GM18505 (cell line): ENCODE measurements around the gene LIMD2.

Source experiments
- ATAC-seq: cut with Tn5 transposase; IDR thresholded peaks from one replicate; pipeline ENCODE4 v1.9.1; 2021; ENCODE audit not compliant: unreplicated experiment
- POLR2A ChIP-seq: IDR thresholded peaks from 4 replicates; pipeline ENCODE4 v1.6.1; 2011; ENCODE audit warnings: borderline replicate concordance; ENCODE audit not compliant: insufficient read depth, insufficient read length; ENCODE audit errors: extremely low read depth

Gene LIMD2

GRCh38 chr17:63653050-63653449 is 46.9 kb downstream of the LIMD2 start:
- TF ChIP-seq POLR2A = no peak
- ATAC-seq = no peak

GRCh38 chr17:63652106-63652505 is 47.8 kb downstream of the LIMD2 start:
- TF ChIP-seq POLR2A = no peak
- ATAC-seq = no peak

- no peak for TF ChIP-seq POLR2A
- no peak for ATAC-seq
These were observed 50.1 kb downstream of the LIMD2 start for GRCh38 chr17:63649813-63650212.

DNA sequence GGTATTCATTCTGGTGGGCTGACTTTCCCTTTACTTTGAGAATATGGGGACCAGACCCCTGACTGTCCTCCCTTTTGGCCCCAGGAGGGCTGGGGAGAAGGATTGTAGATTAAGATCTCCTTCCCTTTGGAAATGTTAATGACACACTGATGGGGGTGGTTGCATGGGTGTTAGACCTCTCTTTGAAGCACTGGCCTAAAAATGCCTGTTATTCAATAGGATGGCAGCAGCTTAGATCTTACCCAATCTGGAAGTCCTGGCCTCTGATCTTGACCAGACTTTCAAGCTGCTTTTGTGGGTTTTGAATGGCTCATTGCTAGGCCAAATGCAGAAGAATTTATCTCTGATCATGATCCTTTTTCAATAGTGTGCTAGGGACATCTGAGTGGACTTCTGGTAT is 52.0 kb downstream of the LIMD2 start:
- ATAC-seq = no peak
- no peak for TF ChIP-seq POLR2A

GRCh38 chr17:63647065-63647725 is 52.7 kb downstream of the LIMD2 start:
- TF ChIP-seq POLR2A = no peak
- no peak for ATAC-seq

GRCh38 chr17:63646488-63646806 is 53.5 kb downstream of the LIMD2 start:
- ATAC-seq = peak; percentile 63
- TF ChIP-seq POLR2A = no peak
